GM18498 (cell line): Measurements from ENCODE around the gene C1QA.

Experiments used
- ATAC-seq: cut with Tn5 transposase; IDR thresholded peaks from one replicate; pipeline ENCODE4 v1.9.1; 2021; ENCODE audit warnings: mild to moderate bottlenecking, moderate library complexity; ENCODE audit not compliant: unreplicated experiment

The C1QA gene

DNA sequence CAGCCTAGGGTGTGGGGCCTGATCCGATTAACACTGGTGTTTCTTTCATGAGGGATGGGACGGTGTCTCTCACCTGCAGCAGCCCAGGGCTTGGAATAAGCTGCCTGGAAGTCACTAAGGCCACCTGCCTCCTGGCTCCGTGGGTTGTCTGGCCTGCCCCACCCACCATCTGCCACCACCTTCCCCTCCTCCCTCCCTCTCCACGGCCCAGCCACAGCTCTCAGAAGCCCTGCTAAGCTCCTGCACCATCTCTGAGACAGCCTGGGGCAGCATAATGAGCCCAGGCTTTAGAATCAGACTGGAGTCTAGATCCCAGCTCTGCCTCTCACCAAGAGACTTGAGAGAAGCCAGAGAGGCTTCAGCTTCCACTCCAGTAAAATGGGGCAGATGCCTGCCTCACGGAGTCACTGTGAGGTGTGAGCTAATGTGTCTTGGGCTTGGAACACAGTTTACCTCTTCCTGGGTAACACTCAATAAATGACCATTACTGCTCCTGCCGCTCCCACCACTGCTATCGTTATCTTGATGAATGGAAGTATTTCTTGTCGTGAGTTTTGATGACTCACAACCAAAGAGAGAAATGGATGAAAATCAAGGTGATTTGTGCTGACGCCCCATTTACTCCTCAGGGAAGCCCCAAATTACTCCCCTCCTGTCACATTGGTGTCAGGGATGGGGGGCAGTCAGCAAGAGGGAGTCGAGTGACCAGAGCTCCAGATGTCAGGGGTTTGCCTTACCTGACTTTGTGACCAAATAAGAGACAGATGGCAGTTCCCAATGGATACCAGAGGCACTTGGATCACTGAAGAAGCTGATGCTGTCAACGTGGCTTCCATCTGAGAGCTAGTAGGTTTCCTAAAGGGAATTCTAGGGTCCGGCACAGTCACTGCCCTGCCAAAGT, 23.5 kb upstream of the C1QA start:
- no peak for ATAC-seq

DNA sequence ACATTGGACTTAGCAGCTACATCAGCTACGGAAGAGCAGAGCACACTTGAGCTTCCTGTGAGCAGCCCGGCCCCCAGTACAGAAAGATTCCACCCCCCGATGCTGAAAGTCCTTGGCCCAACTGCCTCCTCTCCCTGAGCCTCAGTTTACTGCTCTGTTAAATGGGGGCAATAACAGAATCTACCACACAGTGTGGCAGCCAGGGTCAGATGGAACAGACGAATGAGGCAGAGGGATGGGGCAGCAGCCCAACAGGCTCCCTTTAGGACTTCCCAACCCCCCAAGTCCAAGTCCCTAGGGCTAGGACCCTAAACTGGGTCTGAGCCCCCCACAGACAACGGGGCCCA, 22.9 kb upstream of the C1QA start:
- no peak for ATAC-seq

DNA sequence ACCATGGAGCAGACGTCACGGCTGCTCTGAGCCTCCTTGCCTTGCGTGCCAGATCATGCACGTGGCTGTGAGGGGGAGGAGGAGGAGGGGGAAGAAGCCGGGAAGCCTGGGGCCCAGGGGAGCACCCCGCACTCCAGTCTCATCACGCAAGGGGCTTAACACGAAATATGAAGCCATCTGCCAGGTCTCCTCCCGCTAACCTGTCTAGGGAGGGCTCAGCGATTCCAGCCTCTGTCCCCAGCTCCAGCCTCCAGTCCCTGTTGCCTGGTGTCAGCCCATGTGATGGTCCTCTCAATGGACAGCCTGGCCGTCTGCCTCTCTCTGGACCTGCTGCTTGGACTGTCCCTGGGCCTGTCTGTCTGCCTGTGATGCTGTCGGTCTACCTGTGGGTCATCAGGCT, 22.5 kb upstream of the C1QA start:
- no peak for ATAC-seq

DNA sequence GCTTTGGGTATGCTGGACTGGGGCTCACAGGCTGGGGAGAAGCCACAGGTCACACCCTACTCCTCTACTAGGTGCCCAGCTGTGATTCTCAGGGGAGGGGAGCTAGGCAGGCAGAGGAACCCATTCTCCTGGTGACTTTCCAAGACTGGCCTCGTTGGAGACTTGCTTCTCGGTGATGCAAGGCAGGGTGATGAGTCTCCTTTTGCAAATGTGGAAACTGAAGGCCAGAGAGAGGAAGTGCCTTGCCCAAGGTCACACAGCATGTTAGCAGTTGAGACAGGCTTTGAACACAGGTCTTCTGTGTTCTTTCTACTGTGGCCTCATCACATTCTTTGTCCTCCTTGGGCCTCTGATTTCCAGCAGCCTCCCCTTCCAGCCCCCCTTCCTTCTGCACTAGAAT, 20.5 kb upstream of the C1QA start:
- ATAC-seq, result no peak

DNA sequence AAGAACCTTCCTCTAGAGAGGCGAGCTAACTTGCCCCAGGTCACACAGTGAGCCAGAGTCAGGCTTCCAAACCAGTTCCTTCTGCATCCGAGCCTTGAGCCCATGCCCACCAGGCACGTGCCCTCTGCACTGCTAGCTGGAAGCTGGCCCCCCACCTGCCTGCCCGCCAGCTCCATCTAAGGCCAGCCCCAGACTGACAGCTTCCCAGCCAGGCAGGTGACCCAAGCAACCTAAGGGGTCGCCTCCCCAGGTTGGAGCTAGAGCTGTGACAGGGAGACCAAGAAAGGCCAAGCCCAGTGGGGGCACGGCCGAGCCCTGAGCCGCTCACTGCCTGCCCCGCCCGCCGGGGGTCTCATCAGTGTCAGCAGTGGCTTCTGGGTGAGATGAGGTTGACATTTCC, 19.9 kb upstream of the C1QA start:
- no peak for ATAC-seq

DNA sequence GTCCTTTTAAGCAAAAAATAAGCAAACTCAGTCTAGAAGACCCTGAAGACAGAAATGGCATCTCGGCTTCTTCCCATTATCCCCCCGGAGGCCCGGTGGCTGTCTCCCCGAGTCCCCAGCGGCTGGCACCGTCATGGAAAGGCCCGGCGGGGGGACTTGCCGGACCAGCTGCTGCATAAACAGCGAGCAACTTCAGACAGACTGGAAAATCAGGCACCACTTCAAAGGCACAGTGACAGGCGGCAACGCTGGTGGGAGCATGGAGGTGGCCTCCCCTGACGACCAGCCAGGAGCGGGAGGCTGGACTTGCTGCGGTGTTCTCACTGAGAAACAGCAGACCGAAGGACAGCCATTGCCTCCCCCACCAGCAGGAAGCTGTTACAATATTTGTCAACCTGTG, 18.4 kb upstream of the C1QA start:
- no peak for ATAC-seq

DNA sequence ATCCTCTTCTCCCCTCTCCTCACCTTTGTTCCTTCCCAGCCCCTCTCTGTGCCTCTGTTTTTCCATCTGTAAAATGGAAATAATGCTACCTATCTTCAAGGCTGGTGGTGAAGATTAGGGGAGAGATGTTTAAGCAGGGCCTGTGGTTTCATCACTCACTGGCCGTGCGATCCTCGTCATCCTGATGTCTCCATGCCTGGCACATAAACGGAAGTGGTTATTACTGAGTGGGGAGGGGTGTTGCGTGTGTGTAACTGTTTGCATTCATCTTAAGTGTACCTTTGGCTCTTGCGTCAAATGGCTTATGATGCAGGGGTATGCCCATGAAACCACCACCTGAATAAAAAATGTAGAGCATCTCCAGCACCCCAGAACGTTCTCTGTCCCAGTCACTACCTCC, 17.2 kb upstream of the C1QA start:
- no peak for ATAC-seq

DNA sequence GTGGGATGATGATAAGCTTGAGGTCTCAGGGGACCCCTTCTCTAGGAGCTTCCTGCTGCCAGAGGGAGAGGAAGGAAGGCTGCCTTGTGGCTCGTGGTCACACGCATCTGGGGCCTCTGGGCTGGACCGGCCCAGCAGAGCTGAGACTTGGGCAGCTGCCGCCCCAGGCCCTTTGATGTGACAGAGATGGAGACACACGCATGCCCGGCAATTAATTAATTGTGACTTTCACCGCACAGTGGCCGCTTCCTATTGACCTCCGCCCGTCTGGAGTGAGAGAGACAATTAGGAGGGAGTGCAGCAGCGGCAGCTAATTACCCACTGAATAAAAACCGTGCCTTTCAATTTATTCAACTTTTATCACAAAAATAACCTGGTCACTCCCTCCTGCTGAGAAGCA, 16.6 kb upstream of the C1QA start:
- no peak for ATAC-seq

DNA sequence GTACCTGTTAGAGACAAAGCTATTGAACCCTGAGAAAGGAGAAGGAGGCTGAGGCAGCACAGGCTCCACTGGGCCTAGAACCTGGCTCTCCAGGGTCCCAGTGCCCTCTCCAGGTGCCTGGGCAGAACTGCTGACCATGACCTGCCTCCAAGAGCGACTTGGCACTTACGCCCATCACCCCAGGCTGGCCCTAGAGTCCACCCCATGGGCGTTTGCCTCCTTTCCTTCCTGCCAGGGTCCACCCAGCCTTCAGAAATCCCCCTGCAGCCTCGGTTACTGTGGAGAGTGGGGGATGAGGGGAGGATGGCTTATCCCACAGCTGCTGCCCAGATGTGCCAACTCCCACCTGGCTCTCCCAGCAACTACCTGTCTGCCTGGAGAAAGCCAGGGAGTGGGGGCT, 14.7 kb upstream of the C1QA start:
- ATAC-seq, result no peak

DNA sequence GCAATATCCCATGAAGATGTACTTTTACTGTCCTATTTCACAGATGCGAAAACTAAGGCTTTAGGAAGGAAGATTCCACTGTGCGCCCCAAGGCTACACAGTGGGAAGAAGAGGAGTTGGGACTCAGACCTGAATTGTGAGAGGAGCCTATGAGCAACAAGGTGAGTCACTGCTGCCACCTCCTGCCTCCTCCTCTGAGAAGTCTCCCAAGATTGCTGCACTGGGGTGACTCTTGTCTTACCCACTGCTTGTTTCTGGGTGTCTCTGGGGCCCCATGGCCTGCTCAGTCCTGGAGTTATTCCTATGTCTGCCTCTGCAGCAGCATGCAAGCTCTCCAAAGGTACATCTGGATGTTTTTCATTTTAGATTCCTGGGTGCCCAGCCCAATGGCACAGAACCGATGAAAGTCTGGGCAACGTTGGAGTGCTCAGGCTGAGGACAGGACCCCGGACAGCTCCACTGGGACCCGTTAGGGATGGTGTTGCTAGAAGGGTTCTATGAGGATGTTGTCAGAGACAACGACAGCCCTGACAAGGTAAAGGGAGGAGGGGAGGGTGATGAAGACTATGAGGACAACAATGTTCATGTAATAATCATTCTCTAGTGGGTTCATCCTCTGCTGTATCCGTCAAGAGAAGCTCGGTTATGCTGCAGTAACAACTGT, 11.0 kb upstream of the C1QA start:
- no peak for ATAC-seq

DNA sequence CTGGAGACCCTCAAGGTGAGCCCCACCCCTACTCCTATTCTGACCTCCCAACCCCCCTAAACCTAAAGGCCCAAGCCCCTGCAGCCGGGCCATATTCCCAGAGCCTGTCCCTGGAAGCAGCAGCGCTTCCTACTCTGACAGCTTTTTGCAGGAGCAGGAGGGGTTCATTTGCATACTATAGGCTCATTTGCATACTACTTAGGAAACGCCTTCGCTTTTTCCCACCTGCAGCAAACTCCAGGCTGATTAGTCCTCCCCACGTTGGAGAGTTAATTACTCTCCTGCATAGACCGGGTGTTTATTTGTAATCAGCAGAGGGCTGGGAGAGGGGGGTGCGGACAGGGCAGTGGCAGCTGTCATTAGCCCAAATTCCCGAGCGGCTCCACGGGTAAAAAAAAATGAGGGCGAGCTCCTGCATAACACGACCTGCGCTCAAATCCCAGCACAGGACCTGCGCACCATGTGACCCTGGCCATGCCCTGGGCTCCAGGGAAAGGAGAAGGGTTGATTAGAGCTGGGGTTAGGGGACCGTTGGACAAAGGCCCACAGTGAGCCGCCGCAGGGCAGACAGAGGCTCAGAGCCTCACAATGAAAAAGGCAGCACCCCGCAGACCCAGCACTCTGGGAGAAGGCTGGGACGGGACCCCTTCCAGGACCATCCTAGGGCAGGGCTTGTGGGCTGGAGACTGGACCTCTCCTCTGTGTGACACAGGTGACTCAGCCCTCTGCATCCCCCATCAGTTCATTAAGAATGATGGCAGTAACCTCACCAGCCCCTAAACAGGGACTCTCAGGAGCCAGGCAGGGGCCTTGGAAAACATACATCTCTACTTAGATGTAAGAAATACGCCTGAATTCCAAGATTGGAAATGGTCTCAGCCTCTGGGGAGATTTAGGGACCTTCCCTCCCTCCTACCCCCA, 9.9 kb upstream of the C1QA start:
- ATAC-seq, result no peak

DNA sequence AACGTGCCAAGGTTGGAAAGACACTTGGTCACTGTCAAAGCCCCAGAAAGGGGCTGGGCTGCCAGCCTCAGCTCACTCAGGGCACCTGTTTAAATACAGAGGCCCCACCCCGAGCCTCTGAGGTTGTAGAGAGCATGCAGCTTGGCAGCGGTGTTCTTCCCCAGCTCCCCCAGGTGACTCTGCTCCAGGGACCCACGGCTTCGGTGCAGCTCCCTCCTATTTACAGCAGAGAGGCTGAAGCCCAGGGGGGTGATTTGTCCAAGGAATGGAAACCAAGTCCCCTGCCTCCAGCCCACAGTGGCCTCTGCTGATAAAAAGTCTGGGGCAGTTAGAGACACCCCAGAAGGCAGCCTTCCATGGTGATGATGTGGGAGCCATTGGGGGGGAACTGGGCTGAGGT, 9.1 kb upstream of the C1QA start:
- no peak for ATAC-seq

DNA sequence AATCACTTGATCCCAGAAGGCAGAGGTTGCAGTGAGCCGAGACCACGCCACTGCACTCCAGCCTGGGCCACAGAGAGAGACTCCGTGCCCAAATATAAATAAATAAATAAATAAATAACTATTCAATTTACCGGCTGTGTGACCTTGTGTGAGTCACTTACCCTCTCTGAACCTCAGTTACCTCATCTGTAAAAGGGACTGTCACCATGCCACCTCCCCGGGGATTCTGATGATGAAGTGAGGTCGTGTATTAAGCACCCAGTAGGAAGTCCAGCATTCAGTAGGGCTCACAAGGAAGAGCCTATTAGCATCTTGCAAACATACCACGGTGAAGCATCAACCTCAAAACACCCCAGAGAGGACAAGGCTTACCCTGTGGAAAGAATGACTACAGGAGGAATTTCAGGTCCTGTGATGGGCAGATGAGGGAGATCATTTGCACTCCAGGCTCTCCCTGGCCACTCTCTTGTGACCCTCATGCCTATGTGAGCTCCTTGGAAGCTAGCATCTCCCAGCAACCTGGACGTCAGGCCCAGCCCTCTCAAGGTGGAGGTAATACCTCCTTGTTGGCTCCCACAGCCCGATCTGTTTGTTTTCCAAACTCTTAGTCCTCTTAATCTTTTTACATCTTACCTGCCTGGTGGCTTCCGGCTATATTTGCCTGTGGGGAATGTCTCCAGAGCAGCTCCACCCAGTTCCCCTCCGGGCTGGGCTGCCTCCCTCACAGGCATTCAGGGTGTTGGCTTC, 7.6 kb upstream of the C1QA start:
- no peak for ATAC-seq

DNA sequence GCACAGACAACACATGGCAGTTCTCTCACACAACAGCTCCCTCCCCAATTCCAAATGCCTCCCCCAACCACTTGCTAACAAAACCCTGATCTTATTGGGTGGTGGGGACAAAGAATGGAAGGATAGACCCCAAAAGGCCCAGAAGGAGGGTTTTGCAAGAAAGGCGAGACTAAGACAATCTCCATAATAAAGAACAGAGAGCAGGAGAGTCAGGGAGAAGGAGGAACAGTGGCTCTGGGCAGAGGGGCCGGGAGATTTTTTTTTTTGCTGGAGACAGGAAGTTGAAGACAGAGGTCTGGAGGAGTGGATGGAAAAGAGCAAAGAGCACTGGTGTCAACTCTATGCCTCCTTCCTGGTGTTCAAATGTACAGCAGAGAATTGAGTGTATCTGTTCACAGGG, 6.5 kb upstream of the C1QA start:
- ATAC-seq, result no peak

DNA sequence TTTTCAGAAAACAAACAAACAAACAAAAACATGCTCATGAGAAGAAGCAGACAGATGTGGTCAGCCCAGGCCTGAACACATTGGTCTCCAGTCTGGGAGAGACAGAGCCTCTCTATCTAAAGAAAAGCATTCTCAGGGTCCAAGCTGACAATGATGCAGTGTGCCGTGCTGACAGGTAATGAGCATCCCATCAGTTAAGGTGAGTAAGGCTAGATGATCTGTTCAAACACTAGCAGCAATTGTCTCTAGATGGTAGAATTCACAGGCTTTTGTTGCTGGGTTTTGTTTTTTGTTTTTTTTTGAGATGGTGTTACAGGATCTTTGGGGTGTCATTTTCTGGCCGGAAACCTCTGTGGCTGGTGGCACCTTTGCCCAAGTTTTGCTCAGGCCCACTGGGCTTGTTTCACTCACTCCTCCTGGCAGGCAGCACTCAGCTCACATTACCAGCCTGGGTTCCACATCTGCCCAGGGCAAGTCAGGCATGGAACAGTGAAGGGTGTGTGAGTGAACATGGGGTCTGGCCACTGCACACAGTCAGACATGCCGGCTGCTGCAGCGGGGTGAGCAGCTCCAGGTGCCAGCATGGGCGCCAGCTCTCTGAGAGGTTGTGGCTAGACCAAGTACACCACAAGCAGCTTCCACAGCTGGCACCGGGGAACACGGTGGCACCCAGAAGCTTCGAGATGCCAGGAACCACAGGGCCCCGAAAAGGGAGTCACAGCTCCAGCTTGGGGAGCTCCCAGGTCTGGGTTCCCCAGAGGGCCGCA, 2.5 kb upstream of the C1QA start:
- no peak for ATAC-seq

DNA sequence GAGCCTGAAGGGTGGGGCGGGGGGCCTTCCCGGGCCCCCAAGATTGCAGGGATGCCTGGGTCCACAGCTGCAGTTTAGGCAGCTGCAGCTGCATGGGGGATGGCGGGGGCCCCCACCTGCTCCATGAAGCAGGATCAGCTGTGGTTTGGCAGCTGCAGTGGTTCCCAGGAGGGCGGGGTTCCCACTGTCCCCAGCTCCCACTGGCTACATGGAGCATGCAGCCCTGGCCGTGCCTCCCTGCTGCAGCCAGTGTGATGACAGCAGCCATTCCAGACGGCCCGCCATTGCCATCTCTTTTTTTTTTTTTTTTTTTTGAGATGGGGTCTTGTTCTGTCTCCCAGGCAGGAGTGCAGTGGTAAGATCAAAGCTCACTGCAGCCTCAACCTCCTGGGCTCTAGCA, 992 bp upstream of the C1QA start:
- no peak for ATAC-seq

DNA sequence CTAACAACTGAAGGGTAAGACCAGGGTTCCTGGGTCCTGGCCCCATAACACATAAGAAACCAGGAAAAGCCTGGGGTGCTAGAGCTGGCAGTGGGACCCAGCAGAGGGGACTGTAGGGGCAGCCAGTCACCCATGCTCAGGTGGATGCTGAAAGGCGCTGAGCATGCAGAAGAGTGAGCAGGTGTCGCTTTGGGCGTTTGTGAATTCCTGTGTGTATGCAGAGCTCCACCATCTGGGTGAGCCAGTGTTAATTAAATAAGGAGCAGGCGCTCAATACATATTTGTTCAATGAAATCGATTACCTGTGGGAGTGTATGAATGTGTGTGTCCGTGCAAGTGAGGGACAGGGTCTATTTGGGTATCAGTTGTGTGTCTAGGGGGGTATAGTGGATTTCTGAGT, 499 bp downstream of the C1QA start:
- ATAC-seq, result no peak

DNA sequence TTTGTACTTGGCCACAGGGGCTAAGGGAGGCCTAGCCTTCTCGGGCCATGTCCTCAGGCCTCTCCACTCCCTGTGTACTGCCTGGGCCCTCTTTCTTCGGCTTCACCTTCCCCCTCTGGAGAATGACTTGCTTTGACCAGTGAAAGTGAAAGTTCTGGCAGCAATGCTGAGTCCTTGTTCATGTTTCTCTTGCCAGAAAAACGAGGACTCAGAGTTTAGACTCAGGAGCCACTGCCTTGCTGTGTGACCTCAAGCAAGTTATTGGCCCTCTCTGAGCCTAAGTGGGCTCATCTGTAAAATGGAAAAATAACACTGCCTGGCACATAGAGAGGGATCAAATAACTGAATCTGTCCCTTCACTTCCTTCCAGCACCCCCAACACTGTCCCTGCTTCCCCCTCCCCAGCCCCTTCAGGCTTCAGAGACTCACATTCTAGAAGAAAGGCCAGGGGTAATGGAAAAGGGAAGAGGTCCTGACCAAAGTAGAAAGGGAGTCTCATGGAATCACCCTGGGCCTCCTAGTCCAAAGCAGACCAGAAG, 1.5 kb downstream of the C1QA start:
- ATAC-seq, result no peak

DNA sequence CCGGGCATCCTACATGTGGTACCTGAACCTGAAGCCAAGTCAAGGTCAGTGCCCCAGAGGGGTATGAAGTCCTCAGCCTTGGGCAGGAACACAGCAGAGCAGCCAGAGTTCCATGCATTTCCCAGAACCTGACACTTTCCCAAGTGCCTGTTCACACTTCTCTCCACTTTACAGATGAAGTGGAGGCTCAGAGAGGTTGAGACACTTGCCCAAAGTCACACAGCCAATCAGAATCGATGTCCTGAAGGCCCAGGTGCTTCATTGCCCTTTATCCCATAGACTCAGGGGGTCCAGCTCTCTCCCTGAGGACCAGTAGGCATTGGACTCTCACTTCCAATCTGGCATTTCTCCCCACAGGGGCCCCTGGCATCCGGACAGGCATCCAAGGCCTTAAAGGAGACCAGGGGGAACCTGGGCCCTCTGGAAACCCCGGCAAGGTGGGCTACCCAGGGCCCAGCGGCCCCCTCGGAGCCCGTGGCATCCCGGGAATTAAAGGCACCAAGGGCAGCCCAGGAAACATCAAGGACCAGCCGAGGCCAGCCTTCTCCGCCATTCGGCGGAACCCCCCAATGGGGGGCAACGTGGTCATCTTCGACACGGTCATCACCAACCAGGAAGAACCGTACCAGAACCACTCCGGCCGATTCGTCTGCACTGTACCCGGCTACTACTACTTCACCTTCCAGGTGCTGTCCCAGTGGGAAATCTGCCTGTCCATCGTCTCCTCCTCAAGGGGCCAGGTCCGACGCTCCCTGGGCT, 2.2 kb downstream of the C1QA start:
- ATAC-seq, result no peak
